ENCODE data around the gene SDHB.

DNA sequence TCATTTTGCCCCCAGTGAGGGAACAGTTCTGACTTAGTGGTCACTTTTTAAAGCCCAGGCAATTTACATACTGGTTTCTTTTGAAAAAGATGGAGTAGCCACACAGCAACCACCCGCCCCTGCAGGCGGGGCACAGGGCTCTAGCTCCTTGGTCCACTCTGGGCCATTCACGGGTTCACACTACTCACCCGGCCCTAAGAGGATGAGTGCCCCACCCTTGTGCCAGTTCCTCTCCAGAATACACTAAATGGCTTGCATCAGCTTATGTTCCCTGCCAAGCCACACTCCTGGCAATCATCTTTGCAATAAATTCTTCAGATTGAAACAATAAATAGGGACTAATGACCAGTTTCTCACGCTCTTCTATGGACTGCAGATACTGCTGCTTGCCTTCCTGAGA is 26.4 kb downstream of the SDHB start:
- TF ChIP-seq, protein P1, sequence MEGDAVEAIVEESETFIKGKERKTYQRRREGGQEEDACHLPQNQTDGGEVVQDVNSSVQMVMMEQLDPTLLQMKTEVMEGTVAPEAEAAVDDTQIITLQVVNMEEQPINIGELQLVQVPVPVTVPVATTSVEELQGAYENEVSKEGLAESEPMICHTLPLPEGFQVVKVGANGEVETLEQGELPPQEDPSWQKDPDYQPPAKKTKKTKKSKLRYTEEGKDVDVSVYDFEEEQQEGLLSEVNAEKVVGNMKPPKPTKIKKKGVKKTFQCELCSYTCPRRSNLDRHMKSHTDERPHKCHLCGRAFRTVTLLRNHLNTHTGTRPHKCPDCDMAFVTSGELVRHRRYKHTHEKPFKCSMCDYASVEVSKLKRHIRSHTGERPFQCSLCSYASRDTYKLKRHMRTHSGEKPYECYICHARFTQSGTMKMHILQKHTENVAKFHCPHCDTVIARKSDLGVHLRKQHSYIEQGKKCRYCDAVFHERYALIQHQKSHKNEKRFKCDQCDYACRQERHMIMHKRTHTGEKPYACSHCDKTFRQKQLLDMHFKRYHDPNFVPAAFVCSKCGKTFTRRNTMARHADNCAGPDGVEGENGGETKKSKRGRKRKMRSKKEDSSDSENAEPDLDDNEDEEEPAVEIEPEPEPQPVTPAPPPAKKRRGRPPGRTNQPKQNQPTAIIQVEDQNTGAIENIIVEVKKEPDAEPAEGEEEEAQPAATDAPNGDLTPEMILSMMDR (IDR thresholded peaks at IDR 0.05; ENCODE audit: insufficient read depth, low read length, poor library complexity, severe bottlenecking), result no peak
- no peak for TF ChIP-seq EZH2phosphoT487 (conservative IDR thresholded peaks at IDR 0.05; ENCODE audit: low read length)
